ENCODE measurements around the gene RND2.
"Not testable (repeated sequence)": the region's sequence is repeated elsewhere in the genome, so short reads cannot be mapped to it uniquely, and the experiment has no call there.

The RND2 gene

DNA sequence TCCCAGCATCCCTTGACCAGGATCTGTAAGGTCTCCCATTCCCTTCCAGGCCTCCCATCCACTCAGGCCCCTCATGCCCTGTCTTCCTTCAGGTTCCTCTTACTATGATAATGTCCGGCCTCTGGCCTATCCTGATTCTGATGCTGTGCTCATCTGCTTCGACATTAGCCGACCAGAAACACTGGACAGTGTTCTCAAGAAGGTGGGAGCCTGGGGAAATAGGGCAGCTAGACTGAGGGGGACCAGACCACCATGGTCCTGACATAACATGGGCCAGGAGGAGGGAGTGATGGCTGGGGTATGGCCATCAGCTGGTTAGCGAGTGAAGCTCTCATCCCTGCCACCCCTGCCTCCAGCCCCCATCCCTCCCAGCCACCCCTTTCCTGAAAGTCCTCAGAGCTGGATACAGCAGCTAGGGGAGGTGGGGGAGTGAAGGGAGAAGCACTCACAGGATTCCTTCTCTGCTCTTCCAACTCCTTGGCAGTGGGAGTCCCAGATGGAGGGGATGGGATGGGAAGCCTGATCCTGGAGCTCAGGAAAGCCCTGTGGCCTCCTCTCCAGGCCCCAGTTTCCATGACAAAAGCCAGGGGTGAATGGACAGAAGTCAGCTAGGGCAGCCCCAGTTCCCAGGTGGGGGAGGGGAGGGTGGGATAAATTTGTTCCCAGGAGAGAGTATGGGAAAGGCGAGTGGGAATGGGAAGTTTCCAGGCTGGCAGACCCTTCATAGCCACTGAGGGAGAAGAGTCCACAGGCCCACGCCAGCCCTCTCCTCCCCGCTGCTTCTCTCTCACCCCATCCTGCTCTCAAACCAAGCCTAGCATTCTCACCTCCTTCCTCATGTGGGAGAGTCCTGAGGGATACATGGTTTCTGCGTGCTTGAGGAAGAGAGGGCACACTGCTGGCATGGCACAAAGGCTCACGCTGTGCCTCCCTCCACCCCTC lies 2.3 kb downstream of the RND2 start:
- DNase-seq, result no peak

DNA sequence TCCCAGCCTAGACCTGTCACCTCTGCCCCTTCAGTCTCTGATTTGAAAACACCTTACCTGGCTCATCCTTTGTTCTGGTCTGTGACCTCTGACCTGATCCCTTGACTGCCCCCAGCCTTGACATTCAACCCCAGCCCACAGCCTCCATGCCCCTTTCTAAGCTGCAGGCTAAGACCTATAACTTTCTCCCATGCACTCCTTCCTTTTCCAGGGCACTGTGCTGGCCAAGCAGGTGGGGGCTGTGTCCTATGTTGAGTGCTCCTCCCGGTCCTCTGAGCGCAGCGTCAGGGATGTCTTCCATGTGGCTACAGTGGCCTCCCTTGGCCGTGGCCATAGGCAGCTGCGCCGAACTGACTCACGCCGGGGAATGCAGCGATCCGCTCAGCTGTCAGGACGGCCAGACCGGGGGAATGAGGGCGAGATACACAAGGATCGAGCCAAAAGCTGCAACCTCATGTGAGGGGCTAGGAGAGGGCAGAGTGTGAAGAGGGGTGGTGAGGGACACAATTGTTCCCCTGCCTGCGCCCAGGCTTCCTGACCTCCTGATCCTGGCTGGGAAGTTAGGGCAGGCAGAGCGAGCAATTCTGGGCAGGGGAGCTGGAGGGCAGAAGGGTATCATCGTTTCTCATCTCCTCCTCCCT lies 3.3 kb downstream of the RND2 start:
- no peak for DNase-seq

DNA sequence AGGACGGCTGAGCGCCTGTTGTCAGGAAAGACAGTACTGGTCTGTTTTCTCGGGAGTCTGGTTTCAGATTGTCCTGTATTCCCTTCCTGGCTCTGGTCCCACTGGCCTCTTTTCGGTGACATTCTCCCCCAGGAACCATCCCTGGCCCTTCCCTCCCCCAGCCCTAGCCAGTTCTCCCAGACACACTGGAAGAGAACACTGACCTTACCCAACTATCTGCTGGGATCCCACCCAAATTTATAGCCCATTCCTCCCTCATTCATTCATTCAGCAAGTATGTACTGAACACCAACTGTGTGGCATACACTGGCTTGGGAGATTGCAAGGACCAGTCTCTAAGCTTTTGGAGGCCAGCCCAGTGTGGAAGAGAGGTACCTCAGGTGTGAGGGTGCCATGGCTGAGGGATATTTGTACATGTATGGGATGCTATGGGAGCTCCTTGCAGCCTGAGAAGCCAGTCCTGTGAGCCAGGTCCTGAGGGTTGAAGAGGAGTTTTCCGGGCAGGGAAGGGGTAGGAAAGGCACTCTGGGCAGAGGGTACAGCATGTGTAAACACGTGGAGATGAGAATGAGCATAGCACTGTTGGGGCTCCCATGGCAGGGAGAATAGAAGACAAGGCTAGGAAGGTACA lies 5.2 kb downstream of the RND2 start:
- no peak for DNase-seq

DNA sequence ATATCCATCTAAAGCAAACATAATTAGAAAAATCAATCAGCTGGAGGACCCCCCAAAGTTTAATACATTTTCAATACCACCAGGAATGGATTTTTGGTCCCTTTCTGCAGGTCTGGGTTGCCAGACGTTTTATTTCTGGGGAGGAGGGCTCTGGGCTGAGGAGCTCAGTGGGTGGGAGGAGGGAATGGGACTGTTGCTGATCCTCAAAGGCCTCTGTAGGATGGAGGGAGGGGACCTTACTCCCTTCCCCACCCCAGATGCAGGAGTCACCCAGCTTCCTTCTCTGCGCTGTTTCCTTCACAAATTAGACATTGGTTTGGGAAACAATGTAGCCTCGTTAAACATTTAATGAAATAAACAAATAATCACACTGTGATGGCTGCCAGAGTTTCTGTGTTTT lies 6.6 kb downstream of the RND2 start:
- DNase-seq, result no peak

DNA sequence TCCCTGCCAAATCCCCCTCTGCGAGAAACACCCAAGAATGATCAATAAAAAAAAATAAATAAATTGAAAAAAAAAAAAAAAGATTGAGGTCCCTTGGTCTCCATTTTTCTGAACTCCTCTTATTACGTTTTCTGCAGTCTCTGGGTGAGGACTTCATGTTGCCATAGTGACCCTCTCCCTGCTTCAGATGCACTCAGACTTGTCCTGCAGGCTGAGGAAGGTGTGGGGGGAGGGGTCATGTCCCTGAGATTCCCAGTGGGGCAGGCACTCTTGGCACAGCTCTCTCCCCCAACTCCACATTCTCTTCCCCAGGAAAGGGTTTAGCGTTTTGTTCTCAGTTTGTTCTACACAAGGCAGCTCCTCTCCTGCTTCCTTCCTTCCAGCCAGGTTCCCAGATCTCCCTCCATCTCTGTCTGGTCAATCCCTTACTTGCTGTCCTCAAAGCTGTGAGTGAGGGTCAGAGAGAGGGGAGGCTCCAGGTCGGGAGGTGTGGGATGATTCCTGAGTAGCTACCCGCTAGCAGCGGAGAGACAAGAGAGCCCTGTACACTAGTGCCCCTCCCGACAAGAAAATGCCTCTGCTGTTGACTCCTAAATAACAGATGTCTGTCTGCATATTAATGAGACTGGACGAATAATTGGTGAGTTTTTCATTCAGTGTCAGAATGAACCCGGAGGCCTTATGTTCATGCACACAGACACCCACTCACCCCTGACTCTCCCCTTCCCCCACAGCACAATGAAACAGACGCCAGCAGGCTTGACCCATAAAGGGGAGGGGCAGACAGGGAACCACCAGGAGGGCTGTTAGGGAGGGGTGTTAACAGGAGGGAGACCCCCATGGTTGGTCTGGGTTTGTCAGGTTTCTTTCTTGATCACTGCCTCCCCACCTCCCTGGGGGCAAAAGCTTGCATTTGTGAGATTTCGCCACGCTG lies 9.2 kb downstream of the RND2 start:
- no peak for DNase-seq

DNA sequence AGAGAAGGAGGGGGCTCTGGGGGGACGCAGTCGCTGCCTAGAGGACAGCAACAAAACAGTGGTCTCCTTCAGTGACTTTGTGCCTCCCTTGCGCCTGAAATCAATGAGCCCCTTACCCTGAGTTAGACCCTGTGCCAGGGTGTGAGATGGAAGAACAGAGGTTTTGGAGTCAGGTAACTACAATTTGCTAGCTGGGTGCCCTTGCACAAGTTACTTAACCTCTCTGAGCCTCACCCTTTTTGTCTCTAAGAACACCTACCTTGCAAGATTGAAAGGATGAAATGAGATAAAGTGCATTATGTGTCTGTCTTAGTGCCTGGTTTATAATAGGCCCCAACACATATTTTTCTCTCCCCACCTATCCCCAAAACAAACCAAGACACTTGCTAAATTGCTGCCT lies 9.9 kb downstream of the RND2 start:
- DNase-seq, result no peak

DNA sequence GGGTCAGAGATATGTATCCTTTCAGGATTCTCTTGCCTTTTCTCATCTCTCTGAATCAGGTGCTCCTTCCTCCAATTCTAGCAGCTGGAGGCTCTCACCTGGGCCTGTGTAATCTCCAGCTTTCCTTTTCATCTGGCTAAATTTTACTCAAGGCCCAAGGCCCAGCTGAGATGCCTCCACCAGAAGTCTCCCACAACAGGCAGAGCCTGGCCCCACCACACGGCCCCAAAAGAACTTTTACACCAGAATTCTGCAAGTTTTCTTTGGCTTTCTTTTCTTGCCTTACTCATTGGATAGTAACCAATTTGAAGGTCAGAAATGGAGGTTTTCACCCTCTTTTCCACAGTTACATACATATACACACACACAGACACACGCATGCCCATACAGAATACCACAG lies 14.6 kb downstream of the RND2 start:
- no peak for DNase-seq

DNA sequence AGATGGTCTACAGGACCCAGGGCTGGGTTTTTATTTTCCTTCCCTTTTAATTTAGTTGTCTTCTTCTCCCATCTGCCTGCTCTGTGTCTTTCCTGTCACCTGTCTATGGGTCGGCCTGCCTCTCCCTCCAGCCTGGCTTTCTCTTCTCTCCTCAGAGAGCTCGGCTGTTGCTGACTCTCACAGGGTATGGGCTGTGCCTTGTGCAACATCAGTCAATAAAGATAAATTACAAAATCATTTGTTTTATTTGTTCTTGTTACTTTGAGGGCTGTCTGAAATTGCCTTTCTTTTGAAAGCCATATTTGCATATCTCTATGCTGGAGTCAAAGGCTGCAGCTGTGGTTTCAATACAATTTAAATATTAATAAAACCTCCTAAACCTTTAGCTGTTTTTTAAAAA lies 15.6 kb downstream of the RND2 start:
- no peak for DNase-seq

DNA sequence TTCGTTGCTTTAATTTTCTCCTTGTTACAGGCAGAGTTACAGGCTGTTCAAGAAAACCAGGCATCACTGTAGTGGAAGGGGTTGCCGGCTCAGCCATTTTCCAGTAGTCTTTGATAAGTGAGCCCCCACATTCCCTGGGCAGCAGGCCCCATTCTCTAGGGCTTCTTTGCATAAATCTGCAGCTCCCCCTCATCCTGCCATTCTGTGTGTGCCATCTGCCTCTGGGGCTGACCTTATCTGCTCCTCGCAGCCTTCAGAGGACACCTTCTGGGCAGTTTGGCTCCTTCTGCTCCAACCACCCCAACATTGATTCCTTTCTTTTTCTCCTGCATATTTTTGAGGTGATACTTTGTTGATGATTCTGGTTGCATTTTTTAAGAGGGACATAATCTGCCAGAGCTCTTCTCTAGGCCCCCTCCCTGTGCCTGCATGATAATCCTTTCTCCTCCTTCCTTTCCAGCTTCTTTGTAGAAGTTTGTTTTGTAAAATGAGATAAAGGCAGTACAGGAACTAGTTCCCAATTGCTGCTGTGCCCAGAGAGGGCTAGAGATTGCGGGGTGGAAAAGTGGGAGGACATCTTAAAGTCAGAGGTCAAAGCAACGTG lies 17.1 kb downstream of the RND2 start:
- no peak for DNase-seq

DNA sequence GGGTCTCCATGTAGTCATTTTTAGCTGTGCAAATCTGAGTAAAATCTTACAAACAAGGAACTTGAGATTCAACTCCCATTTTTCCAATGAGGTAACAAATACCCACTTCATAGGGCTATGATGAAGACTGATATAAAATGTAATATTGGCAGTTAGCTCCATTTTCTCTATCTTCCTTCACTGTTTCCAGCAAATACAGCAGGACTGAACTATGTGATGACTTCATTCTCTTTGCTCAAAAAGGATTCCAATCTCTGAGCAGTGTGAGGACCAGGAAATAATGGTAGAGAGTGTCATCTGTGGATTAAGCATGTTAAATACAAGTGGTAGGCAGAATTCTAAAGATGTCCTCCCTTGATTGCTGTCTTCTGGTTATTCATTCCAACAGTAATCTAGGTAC lies 18.3 kb downstream of the RND2 start:
- DNase-seq, result no peak

DNA sequence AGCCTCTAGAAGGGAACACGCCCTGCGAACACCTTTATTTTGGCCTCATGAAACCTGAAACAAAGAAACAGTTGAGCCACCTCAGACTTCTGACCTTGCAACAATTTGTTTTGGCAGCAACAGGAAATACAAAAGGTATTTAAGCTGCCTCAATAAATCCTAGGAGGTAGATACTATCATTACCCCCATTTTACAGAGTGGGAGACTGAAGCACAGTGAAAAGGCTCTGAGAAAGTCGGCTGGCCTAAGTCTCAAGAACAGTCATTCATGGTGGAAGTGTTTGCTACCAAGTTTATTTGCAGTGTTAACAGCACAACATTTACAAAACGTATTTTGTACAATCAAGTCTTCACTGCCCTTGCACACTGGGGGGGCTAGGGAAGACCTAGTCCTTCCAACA lies 19.0 kb downstream of the RND2 start:
- DNase-seq, result no peak

DNA sequence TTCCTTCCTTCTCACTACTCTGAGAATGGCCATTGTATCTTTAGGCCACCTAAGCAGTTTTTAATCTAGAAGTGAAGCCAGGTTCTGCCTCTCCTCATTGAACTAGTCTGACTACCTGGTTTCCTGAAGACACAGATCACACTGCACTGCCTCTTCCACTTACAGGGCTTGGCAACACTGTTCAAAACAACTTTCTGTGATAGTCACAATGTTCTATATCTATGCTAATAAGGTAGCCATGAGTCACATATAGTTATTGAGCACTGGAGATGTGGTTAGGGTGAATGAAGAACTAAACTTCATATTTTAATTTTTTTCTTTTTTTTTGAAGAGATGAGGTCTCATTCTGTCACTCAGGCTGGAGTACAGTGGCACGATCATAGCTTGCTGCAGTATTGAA lies 26.9 kb downstream of the RND2 start:
- no peak for DNase-seq

DNA sequence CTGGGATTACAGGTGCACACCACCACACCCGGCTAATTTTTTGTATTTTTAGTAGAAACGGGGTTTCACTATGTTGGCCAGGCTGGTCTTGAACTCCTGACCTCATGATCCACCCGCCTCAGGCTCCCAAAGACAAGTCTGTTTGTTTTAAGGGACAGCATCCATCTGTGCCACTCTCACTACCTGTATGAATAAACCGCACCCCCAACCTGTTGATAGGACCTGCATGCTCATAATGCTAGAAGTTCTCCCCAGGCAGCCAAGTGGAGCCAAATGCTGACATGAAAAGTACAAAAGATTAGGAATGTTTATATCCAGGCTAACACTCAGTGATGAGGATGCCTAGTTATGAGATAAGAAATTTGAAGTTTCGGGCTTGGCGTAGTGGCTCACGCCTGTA lies 28.0 kb downstream of the RND2 start:
- not testable (repeated sequence) for DNase-seq

DNA sequence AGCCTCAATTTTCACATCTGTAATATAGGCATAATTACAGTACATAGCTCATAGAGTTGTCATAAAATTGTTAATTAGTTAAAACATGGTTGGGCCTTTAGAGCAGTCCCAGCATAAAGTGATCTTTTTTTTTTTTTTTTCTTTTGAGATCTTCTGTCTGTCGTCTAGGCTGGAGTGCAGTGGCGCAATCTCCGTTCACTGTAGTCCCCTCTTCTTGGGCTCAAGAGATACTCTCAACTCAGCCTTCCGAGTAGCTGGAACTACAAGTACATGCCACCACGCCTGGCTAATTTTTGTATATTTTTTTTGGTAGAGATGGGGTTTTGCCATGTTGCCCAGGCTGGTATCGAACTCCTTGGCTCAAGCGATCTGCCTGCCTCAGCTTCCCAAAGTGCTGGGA lies 31.0 kb downstream of the RND2 start:
- DNase-seq, result no peak

DNA sequence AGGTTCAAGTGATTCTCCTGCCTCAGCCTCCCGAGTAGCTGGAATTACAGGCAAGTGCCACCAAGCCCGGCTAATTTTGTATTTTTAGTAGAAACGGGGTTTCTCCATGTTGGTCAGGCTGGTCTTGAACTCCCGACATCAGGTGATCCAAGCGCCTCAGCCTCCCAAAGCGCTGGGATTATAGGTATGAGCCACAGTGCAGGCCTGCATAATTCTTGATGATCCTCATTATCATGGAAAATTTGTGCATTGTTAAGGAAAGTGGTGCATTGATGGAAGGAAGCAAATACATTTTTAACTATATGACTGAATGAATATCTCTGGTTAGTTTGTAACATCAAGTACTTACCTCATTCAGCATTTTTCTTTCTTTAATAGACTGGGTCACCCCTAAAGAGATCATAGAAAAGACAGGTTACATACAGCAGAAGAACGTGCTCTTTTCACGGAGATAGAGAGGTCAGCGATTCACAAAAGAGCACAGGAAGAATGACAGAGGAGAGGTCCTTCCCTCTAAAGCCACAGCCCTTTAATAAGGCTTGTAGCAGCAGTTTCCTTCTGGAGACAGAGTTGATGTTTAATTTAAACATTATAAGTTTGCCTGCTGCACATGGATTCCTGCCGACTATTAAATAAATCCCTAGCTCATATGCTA lies 38.1 kb downstream of the RND2 start:
- DNase-seq, result no peak

DNA sequence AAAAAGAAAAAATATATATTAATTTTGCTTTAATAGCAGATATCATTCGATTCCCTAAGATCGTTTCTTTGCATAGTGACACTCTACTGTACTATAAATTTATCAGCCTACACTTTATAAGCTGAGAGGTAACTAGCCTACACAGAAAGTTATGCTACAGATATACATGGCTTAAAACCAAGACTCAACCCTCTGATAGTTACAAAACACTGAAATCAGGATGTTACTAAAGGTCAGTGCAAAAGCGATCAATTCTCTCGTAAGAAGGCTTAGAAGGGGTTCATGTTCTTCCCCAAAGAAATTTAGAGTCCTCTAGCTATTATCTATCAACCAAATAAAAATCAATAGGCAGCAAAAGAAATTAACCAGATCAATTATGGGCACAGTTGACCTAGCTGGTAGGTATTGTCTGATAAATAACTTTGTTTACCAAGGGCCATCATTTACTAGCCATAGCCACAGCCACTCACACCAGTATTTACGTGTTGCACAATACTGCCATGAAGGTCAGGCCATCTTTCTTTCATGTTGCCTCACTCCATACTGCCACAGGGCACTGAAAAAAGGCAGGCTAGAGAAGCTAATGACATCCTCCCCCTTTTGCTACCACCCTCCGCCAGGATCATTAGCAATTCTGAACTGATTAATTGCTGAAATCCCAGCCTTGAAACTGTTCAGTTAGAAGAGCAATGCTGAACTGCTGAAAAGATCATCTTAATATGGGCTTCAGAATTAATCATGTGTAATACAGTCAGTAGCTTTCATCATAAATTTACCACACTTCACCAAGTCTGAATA lies 43.7 kb downstream of the RND2 start:
- no peak for DNase-seq

DNA sequence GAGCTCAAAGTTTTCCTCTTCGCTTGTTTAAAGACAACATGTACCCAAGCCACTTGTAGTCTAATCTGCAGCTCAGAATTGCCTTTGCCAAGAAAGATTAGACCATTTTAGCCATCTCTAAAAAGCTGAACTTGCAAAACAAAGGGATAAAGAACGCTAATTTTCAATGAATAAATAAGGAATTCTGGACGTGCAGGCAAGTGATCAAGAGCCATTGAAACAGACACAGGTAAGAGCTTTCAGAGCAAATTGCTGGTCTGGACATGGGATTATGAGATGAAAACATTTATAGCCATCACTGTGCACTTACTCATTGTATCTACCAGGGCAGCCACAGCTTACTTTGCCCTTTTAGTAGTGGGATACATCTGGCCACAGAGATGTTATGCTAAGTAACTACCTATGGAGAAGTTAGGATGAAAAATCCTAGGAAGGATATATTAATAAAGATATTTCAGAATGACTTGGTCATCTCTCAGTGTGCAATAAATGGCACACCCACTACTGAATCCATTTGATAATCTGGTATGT lies 44.4 kb downstream of the RND2 start:
- DNase-seq, result no peak

DNA sequence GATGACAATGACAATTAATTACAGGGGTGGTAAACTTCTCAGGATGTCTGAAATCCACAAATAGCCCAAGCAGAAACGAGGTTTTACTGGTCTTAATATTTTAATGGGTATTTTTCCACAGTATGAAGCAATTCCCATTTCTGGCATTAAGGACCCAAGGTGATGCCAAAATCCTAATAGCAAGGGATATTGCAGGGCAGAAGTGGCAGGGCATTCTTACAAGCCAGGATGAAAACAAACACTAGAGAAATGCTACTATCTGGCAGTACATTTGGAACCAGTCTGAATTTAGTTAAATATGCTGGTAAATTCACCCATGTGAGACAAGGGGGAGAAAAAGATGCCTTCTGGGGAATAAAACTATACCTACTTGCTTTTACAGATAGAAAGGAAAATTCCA lies 45.2 kb downstream of the RND2 start:
- no peak for DNase-seq

DNA sequence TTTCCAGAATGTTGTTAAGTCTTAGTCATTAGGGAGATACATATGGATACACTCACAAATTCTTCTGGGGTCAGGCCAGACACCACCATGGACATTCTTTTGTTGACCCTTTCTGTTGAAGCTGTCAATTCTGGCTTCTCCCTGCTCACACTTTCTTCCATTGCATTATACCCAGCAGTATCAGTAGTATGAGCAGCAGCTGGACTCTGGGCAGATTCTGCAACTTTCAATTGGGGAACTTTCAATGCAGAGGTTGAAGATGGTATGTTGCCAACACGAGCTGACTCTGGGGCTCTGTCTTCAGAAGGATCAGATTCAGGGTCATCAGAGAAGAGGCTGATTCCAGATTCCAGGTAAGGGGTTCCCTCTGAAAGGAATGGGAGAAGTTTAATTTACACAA lies 45.8 kb downstream of the RND2 start:
- no peak for DNase-seq

DNA sequence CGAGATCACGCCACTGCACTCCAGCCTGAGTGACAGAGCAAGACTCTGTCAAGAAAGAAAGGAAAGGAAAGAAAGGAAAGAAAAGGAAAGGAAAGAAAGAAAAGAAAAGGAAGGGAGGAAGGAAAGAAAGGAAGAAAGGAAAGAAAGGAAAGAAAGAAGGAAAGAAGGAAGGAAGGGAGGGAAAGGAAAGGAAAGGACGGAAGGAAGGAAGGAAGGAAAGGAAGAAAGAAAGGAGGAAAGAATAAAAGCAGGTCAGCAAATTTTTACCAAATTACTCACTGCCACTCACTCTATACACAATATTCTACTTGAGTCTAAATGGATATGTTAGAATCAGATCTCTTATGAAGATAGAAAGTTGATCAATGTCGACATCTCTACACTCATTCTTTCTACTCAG lies 49.8 kb downstream of the RND2 start:
- no peak for DNase-seq

Data from inflammatory macrophage treated with lipopolysaccharide for 4 hours (primary cell).